ACC112 (cell line): ENCODE results near the gene CORO2A.

Experiments
- H2AFZ ChIP-seq: fragments of 200-600 bp; sonication (generic); one replicate; pipeline ENCODE4 v1.6.0; 2017; ENCODE audit warnings: antibody characterized with exemption, low read length; ENCODE audit not compliant: unreplicated experiment
- H3K27ac ChIP-seq: fragments of 200-600 bp; sonication (generic); 2 replicates; pipeline ENCODE4 v1.5.1; 2014; ENCODE audit warnings: low read depth, mild to moderate bottlenecking, antibody characterized with exemption, low read length, moderate library complexity
- H3K27me3 ChIP-seq: fragments of 200-600 bp; sonication (generic); 2 replicates; pipeline ENCODE4 v1.6.1; 2014; ENCODE audit warnings: mild to moderate bottlenecking, antibody characterized with exemption, low read length, moderate library complexity, mixed read lengths; ENCODE audit not compliant: insufficient read depth
- H3K36me3 ChIP-seq: fragments of 200-600 bp; sonication (generic); 2 replicates; pipeline ENCODE4 v1.6.1; 2016; ENCODE audit warnings: mild to moderate bottlenecking, antibody characterized with exemption, low read length, moderate library complexity, mixed read lengths; ENCODE audit not compliant: insufficient read depth
- H3K4me1 ChIP-seq: fragments of 200-600 bp; sonication (generic); one replicate; pipeline ENCODE4 v1.6.1; 2016; ENCODE audit warnings: low read length, mixed read lengths; ENCODE audit not compliant: insufficient read depth, unreplicated experiment, control insufficient read depth
- H3K4me3 ChIP-seq: fragments of 200-600 bp; sonication (generic); 2 replicates; pipeline ENCODE4 v1.5.1; 2014; ENCODE audit warnings: mild to moderate bottlenecking, low read depth, low read length
- H3K79me2 ChIP-seq: fragments of 200-600 bp; sonication (generic); one replicate; pipeline ENCODE4 v1.6.0; 2016; ENCODE audit warnings: low read length; ENCODE audit not compliant: control insufficient read depth, unreplicated experiment, insufficient read depth

The CORO2A gene

DNA sequence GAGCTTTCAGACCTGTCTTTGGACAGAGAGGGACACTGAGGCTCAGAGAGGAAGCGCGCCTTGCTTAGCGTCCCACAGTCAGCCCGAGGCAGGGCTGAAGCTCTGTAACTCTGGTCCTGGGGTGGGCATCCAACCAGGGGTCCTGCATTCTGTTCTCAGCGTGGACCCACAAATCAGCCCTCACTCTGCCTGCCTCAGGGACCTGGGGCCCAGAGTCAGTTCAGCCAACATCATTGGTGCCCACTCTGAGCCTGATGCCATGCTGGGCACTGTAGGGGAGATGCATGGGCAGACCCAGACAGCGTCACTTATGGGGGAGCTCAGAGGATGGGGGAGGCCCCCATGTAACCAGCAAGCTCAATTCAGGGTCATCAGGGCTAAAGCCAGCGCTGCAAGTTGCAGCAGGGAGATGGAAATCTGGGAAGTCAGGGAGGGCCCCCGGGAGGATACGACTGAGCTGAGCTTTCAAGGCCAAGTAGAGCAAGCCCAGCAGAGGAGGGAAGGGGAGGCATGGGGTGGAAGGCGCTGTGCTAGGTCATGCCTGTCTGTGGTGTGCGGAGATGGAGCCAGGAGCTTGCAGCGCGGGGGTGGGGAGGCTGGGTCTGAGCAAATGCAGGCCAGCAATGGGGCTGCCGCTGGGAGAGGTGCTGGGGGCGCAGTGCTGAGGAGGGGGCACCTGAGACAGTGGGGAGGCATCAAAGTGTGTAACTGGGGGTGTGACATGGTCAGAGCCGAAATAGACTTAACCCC lies 21.1 kb downstream of the CORO2A start:
- Histone ChIP-seq H3K27me3 (no peaks in the 10 kb centered on the region), H3K79me2 (no peaks in the 10 kb centered on the region), H3K27ac (no peak overlapping the region), H3K4me1 (peaks cover 12% of the 10 kb centered on the region), H2AFZ (no peak overlapping the region), H3K36me3 (no peaks in the 10 kb centered on the region), H3K4me3 (no peak overlapping the region)

DNA sequence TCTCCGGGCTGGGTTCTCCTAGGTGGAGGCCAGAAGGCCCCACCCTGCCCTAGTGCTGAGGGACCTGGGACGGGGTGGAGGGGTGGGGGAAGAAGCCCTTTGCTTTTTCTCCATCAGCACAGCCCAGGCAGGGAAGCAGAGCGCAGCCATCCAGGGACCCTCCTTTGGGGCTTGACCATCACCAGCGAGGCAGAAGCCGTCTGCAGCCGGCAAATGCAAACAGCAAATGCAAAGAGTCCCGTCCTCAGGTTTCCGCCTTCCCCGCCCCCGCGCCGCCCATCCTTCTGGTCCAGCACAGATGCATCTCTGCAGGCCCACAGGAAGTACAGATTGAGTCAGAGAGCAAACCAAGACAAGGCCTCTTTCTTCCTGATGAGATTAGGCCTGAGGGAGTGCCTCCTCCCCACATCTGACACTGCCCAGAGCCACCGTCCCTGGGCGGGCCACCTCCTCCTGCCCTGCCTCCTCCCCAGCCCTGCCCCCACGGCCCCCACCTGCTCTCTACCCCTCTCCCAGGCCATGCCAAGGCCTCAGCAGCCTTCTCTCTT lies 23.4 kb downstream of the CORO2A start:
- Histone ChIP-seq H3K27me3 (no peaks in the 10 kb centered on the region), H3K79me2 (no peaks in the 10 kb centered on the region), H3K27ac (no peak overlapping the region), H3K4me3 (no peak overlapping the region), H3K36me3 (no peaks in the 10 kb centered on the region), H3K4me1 (peaks cover 12% of the 10 kb centered on the region), H2AFZ (no peak overlapping the region)

DNA sequence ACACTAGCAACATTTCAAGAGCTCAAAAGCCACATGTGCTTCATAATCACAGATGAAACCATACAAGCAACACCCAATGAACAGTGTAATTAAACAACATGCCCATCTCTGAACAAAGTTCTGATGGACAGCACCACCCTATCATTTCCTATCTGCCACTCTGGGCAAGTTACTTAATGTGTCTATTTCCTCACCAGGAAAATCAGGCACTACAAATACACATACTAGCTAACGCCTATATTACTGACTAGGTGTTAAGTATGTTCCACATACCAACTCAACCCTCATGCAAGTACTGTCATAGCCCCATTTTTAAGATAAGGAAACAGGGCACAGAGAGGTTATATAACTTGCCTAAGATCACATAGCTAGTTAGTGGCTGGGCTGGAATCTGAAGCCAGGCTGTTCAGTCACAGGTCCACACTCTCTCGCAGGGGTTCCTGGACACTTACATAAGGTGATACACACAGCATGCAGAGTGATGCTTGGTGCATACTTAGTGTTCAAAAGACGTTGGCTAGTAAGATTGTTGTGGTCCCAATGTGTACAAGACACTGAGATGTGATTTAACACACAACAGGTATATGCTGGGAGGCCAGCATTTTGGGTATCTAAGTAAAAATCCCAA lies 24.2 kb downstream of the CORO2A start:
- Histone ChIP-seq H3K27me3 (no peaks in the 10 kb centered on the region), H2AFZ (no peak overlapping the region), H3K4me3 (no peak overlapping the region), H3K36me3 (no peaks in the 10 kb centered on the region), H3K79me2 (no peaks in the 10 kb centered on the region), H3K4me1 (peaks cover 12% of the 10 kb centered on the region), H3K27ac (no peak overlapping the region)

DNA sequence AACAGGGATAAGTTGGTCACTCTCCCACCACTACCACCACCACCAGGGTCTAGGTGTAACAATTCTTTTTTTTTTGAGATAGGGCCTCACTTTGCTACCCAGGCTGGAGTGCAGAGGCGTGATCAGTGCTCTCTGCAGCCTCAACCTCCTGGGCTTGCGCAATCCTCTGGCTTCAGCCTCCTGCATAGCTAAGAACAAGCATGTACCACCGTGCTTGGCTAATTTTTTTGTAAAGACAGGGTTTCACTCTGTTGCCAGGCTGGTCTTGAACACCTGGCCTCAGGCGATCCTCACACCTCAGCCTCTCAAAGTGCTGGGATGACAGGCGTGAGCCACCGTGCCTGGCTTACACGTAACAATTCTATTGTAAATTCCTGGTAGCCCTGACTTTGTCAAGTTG lies 27.5 kb downstream of the CORO2A start:
- Histone ChIP-seq H3K36me3 (no peaks in the 10 kb centered on the region), H3K4me3 (no peak overlapping the region), H3K27ac (no peak overlapping the region), H3K79me2 (no peaks in the 10 kb centered on the region), H3K27me3 (no peaks in the 10 kb centered on the region), H2AFZ (no peak overlapping the region), H3K4me1 (peaks cover 8% of the 10 kb centered on the region)

DNA sequence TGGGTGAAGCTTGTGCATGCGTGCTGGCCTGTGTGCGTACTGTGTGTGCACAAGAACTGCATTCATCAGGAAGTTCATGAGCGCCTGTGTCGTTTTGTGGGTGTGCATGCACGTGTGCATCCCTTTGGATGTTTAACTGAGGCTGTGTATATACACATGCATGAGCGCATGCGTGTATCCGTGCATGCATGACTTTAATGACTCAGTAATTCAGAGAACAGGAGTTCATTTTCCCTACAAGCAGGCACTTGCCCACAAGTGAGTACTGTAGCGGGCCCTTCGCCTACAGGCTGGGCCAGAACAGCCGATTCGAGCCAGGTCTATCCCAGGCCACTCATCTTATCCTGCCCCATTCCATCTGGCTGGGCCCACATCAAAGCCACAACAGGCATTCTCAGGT lies 29.8 kb downstream of the CORO2A start:
- Histone ChIP-seq H3K4me3 (no peak overlapping the region), H3K4me1 (no peaks in the 10 kb centered on the region), H3K27ac (no peak overlapping the region), H3K79me2 (no peaks in the 10 kb centered on the region), H3K36me3 (no peaks in the 10 kb centered on the region), H3K27me3 (no peaks in the 10 kb centered on the region), H2AFZ (no peak overlapping the region)

DNA sequence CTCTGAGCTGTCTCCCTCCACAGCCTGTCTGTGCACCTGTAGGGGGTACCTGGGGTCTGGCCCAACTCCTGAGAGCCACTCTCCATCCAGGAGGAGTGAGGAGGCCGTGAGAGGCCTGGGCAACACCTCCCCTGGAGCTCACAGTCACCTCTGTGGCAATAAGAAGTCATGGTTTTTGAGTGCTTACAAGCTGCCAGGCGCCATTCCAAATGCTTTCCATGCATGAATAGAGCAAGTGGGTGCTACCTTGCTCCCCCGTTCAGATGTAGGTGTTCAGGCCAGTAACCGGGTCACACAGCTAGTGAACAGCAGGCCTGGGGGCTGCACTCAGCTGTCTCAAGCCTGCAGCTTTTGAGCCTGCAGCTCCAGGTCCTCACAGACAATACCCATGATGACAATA lies 30.6 kb downstream of the CORO2A start:
- no peak overlapping the region for H3K4me3 ChIP-seq

DNA sequence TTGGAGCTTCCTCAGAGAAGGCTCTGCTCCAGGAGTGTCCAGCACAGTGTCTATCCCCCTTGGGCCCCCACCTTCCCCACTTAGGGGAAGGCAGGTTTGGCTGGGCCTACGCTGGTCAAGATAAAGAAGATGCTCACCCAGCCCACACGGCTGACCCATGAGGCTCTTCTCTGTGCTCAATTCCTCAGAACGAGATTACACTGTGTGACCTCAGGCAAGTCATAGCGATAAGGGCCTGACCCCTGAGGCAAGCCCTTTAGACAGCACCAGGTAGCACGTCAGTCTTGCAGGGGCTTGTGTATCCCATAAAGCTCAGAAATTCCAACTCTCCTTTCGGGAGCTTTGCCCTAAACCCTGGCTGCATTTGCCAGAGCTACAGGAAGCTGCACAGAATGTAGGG lies 32.6 kb downstream of the CORO2A start:
- H3K4me3 ChIP-seq = no peak overlapping the region
- H3K27ac ChIP-seq = no peak overlapping the region

More for the DNA sequence above, 30.6 kb downstream of the CORO2A start:
- H2AFZ ChIP-seq = no peak overlapping the region
- no peaks in the 10 kb centered on the region for H3K27me3 ChIP-seq
- no peak overlapping the region for H3K27ac ChIP-seq
- H3K4me1 ChIP-seq = no peaks in the 10 kb centered on the region
- no peaks in the 10 kb centered on the region for H3K36me3 ChIP-seq
- no peaks in the 10 kb centered on the region for H3K79me2 ChIP-seq

DNA sequence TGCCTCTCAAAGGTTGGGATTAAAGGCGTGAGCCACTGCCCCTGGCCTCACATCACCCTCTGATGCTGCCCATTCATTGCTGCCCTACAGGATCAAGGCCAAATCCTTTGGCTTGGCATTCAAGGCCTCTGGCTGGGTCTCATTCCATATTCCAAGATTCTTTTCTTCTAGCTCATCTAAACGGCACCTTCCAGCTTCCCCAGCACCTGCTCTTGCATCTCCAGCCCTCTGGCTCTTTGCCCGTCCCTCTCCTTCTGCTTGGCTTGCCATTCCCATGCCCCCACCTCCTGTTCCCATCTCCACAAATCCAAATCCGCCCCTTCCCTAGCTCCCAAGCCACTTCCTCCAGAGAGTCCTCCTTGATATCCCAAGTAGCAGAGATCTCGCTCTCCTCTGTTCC lies 33.1 kb downstream of the CORO2A start:
- Histone ChIP-seq H2AFZ (no peak overlapping the region), H3K27me3 (no peaks in the 10 kb centered on the region), H3K4me3 (no peak overlapping the region), H3K36me3 (no peaks in the 10 kb centered on the region), H3K27ac (no peak overlapping the region), H3K4me1 (no peaks in the 10 kb centered on the region), H3K79me2 (no peaks in the 10 kb centered on the region)

More for the DNA sequence above, 32.6 kb downstream of the CORO2A start:
- H3K79me2 ChIP-seq = no peaks in the 10 kb centered on the region
- H3K27me3 ChIP-seq = no peaks in the 10 kb centered on the region
- no peaks in the 10 kb centered on the region for H3K36me3 ChIP-seq
- no peak overlapping the region for H2AFZ ChIP-seq
- H3K4me1 ChIP-seq = no peaks in the 10 kb centered on the region

DNA sequence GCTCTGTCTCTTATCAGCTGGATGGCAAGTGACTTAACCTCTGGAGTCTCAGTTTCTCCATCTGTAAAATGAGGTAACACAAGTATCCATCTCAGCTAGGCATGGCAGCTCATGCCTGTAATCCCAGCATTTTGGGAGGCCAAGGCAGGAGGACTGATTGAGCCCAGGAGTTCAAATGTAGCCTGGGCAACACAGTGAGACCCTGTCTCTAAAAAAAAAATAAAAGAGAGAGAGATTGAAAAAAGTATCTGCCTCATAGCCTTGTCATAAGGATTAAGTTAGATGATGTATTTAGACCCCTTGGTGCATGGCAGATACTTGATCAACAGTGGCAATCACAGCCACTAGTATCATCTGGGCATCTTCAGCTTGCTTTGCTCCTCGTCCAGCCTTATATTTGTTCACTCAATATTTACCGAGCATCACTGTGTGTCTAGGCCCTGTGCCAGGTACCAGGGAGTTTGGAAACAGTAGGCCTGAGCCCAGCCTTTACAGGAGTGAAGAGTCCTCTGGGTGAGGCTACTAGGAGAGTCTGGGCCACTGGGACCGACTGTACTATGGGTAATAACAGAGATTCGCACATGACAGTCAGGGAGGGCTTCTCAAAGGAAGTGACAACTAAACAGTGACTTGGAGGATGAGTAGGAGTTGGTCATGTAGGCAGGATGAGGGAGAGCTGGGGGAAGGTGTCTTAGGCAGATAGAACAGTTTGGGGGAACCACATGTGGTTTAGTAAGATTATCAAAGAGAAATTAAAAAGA lies 34.2 kb downstream of the CORO2A start:
- H3K27me3 ChIP-seq = no peaks in the 10 kb centered on the region
- H2AFZ ChIP-seq = no peak overlapping the region
- no peaks in the 10 kb centered on the region for H3K4me1 ChIP-seq
- H3K4me3 ChIP-seq = no peak overlapping the region
- H3K36me3 ChIP-seq = no peaks in the 10 kb centered on the region
- H3K27ac ChIP-seq = no peak overlapping the region
- H3K79me2 ChIP-seq = no peaks in the 10 kb centered on the region

DNA sequence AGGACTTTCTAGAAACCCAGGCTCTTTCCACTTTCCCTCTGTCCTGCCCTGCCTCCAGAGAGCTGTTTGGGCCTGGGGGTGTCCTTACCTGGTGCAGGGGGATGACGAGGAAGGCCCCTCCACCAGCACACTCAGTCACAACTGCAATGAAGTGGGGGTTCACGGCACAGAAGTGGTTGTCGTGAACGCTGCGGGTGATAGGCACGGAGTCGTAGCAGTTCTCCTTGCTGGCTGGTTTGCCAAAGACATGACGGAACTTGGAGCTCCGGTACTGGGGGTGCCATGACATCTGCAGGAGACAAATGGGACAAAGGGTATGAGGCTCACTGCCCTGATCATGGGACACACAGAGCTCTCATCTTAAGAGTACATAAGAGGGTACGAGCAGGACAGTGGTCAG lies 35.1 kb downstream of the CORO2A start:
- Histone ChIP-seq H3K4me1 (no peaks in the 10 kb centered on the region), H3K36me3 (no peaks in the 10 kb centered on the region), H3K27ac (no peak overlapping the region), H3K4me3 (no peak overlapping the region), H3K27me3 (no peaks in the 10 kb centered on the region), H2AFZ (no peak overlapping the region), H3K79me2 (no peaks in the 10 kb centered on the region)
